Mammary epithelial cell (primary cell): Measurements from ENCODE around the gene MYH7.

Experiments used
- CTCF ChIP-seq, 2 donors: IDR thresholded peaks in 1 of 2; conservative IDR thresholded peaks in 1 of 2; 2 replicates each; pipeline ENCODE4 v1.5.1; 2011 to 2012; ENCODE audit warnings: inconsistent platforms in 2 of 2, low read length in 2 of 2, mild to moderate bottlenecking in 2 of 2, control low read depth in 1 of 2, low read depth in 1 of 2; ENCODE audit not compliant: insufficient read depth in 1 of 2; ENCODE audit errors: extremely low read depth in 1 of 2
- EZH2 ChIP-seq: IDR thresholded peaks from 2 replicates; pipeline ENCODE4 v1.6.1; 2012; ENCODE audit warnings: low read length, inconsistent platforms, borderline replicate concordance

- TF ChIP-seq CTCF (conservative IDR thresholded peaks at IDR 0.05 in 1 of 2, IDR thresholded peaks at IDR 0.05 in 1 of 2; ENCODE audit: extremely low read depth in 1 of 2, insufficient read depth in 1 of 2, low read depth in 1 of 2, low read length in 2 of 2) (no peak), EZH2 (no peak)
Observed at GRCh38 chr14:23465261-23465660, 29.8 kb upstream of the MYH7 start.
